ENCODE results near the gene PADI4. TPM values are rescaled to one million over a fixed set of nuclear protein-coding genes. Genes with fewer than 3 reads are reported as not detected.

PADI4 gene
- total RNA-seq, 1 donor from 2014 or later: 0.41 TPM

DNA sequence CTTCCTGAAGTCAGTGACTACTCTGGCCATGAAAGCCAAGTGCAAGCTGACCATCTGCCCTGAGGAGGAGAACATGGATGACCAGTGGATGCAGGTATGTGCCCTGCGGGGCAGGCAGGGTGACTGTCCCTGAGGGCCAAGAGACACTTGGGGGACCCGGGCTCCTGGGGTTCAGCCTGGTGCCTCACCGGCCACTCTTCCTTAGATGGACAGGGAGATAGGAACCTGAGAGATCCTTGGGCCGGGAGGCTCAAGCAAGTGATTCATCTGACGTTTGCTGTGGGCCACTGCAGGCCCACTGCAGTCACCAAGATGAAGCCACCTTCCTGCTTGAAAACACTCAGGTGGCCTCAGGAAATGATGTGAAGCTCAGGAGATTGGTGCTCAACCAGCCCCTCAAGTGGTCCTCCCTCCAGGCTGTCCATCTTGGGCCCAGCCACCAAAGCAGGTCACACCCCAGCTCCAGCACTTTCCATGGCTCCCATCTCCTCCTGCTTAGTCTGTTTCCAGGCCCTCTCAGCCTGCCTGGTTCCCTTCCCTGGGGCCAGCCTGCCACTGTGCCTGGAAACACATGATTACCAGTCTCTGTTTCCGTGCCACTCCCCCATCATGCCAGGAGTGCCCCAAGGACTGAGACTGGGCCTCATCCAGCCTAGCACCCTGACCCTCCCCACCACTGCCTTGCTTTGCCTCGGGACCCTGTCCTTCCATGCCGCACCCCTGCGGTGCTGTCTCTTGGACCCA lies 38.2 kb downstream of the PADI4 start:
- DNase-seq (ENCODE audit: low spot score in 2 of 2) (no peak), FAIRE-seq (no peak)

DNA sequence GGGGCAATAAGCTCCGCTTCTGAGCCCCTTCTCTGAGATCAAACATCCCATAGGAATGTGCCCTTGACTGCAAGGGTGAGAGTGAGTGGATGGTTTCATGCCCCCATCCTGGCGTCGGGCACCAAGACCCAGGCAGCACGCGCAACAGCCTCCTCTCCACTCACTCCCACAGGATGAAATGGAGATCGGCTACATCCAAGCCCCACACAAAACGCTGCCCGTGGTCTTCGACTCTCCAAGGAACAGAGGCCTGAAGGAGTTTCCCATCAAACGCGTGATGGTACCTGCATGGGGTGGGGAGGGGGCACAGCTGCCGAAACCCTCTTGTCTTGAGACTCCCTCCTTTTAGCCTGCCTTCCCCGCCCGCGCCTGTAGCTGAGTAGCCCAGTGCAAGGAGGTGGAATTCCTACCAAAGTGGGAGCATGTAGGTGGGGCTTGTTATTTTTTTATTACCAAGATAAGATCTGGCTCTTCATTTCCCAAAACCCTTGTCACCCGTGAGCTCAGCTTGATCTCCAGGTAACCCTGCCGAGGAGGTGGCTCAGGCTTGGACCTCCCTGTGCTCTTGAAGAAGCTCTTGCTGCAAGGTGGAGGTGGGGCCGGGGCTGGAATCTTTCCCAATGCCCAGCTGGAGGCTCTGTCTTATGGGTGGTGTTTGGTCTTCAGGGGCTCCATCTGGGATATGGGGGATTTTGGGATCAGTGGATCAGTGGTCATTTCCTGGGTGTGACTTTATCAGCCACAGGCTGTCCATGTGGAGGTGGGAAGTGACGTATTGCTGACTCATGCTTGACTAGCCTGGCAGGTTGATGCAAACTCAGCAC lies 40.0 kb downstream of the PADI4 start:
- no peak for FAIRE-seq
- no peak for DNase-seq (ENCODE audit: low spot score in 2 of 2)

DNA sequence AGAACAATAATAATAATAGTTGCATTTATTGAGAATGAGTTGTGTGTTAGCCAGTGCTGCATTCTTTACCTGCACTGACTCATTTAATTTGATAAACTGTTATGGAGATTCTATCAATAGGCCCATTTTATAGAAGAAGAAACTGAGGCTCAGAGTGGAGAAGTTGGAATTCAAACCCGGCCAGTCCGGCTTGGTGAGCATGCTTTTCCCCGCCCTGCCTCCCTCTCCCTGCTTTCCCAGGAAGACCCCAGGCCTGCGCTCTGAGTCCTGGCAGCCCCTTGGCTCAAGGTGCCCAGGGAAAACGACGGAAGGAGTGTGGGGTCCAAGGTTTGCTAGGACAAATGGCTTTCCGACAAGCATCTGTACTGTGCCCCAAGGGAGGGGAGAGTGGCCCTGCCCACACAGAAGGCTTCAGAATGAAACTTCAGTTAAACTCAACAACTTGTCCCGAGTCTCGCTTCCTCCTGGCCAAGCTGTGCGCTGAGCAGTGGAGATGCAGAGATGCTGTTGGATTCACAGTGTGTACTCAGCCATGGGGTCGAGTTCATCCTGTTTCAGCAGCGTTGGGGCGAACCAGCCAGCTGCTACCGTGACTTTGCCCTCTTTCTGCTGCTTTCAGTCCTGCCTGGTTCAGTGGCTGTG lies 40.7 kb downstream of the PADI4 start:
- DNase-seq (ENCODE audit: low spot score in 2 of 2) (no peak), FAIRE-seq (no peak)

DNA sequence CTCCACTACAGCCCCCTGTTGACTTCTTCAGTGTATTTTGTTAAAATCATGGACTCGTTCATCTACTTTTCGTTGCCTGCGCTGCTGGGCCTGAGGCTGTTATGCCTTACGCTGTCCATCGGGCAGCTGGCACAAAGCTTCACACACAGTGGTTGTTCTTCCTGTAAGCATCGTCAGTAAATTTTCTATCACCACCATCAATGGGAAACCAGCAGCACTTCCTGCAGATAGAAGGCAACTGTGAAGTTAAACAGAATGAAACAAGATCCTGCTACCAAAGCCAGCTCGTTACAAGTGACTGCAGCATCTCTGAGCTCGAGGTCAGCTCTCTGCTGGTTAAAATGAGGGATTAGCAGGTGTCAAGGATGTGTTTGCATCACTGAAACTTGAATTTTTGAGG lies 42.1 kb downstream of the PADI4 start:
- no peak for DNase-seq (ENCODE audit: low spot score in 2 of 2)

DNA sequence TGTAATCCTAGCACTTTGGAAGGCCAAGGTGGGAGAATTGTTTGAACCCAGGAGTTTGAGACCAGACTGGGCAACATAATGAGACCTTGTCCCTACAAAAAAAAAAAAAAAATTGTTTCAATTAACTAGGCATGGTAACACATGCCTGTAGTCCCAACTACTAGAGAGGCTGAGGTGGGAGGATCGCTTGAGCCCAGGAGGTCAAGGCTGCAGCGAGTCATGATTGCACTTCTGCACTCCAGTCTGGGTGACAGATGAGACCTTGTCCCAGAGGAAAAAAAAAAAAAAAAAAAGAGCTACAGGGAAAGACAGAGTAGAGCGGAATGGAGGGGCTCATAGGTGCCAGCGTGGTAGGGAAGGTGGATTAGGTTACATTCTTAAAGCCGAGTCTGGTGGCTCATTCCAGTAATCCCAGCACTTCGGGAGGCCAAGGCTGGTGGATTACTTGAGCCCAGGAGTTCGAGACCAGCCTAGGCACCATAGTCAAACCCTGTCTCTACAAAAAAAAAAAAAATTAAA lies 43.0 kb downstream of the PADI4 start:
- FAIRE-seq (no peak), DNase-seq (ENCODE audit: low spot score in 2 of 2) (no peak)

More for the DNA sequence above, 42.1 kb downstream of the PADI4 start:
- FAIRE-seq: no peak

DNA sequence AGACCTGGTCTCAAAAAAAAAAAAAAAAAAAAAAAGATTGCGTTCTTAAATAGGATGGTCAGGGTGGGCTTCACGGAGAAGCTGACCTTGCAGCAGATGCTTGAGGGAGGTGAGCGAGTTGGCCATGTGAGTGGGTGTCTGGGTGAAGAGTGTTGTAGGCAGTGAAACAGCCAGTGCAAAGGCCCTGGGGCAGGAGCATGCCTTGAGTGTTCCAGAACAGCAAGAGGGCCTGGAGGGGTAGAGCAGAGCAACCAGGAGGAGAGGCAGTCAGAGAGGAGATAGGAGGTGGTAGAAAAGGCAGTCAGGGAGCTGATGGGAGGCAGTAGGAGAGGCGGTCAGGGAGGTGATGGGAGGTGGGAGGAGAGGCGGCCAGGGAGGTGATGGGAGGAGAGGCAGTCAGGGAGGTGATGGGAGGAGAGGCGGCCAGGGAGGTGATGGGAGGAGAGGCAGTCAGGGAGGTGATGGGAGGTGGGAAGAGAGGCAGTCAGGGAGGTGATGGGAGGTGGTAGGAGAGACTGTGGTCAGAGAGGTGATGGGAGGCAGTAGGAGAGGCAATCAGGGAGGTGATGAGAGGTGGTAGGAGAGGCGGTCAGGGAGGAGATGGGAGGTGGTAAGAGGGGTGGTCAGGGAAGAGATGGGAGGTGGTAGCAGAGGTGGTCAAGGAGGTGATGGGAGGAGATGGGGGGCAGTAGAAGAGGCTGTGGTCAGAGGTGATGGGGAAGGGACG lies 43.8 kb downstream of the PADI4 start:
- FAIRE-seq (no peak), DNase-seq (ENCODE audit: low spot score in 2 of 2) (no peak)

DNA sequence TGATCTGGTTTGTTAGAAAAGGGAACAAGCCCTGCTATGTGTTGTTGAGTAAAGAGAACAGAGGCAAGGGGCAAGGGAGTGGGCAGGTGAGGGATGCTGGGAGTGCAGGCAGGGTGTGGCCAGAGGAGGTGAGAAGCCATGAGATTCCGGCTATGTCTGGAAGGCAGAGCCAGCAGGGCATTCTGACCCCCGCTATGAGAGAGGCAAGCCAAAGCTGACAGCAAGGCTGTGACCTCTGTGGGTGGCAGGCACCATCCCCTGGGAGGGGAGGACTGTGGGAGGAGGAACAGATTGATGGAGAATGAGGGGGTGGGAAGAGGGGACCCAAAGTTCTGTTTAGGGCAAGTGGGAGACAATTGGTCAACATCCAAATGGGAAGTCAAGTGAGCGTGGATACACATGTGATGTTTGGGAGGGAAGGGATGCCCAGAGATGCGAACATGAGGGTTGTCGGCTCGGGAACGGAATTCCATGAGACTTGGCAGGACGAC lies 44.5 kb downstream of the PADI4 start:
- DNase-seq (ENCODE audit: low spot score in 2 of 2) (no peak), FAIRE-seq (no peak)

DNA sequence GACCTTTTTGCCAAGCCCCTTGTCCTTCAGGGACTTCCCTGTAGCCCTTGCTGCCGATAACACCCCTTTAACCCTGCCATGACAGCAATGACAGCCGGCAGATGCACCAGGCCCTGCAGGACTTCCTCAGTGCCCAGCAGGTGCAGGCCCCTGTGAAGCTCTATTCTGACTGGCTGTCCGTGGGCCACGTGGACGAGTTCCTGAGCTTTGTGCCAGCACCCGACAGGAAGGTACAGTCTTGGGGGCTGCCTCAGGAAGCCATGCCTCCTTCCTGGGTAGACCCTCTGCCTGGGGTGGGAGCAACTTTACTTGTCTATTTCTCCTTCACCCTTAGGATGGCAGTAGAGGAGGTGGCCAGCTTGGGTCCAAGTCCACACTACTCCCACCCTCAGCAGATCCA lies 47.9 kb downstream of the PADI4 start:
- no peak for FAIRE-seq

DNA sequence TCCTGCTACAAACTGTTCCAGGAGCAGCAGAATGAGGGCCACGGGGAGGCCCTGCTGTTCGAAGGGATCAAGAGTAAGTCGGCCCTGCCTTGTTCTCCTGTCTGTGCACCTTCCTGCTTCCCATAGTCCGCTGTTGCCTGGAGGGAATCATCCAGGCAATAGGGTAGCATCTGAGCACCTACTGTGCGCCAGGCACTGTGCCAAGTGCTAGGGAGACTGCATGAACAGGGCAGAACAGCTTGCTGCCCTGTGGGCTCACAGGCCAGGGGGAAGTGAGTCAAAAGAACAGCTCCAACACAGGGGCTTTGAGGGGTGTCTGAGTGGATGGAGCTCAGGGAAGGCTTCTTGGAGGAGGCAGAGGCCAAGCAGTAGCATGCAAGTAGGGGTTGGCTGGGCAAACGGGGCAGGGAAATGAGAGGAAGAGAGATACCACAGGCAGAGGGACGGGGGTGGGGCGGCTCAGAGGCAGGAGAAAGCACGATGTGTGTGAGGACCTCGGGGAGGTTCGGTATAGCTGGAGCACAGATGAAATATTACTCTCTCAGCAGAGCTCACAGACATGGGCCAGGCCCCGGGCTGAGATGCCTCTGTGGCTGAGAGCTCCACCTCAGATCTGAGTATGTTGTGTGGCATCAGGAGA lies 48.5 kb downstream of the PADI4 start:
- no peak for DNase-seq (ENCODE audit: low spot score in 2 of 2)
- no peak for FAIRE-seq

More for the DNA sequence above, 47.9 kb downstream of the PADI4 start:
- DNase-seq (ENCODE audit: low spot score in 2 of 2): no peak

DNA sequence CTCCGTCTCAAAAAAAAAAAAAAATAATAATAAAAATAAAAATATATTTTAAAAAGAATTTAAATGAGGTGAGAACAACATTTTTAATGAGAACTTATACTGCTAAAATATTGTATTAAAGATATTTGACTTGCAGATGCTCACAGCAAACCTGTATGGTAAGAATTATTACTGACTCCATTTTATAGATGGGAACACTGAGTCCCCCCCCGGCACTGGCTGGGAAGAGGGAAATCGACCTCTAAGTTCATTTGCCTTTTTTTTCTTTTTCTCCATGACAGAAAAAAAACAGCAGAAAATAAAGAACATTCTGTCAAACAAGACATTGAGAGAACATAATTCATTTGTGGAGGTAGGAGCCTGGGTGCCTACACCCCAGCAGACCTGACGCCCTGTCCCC lies 50.6 kb downstream of the PADI4 start:
- FAIRE-seq: no peak
- DNase-seq (ENCODE audit: low spot score in 2 of 2): no peak

DNA sequence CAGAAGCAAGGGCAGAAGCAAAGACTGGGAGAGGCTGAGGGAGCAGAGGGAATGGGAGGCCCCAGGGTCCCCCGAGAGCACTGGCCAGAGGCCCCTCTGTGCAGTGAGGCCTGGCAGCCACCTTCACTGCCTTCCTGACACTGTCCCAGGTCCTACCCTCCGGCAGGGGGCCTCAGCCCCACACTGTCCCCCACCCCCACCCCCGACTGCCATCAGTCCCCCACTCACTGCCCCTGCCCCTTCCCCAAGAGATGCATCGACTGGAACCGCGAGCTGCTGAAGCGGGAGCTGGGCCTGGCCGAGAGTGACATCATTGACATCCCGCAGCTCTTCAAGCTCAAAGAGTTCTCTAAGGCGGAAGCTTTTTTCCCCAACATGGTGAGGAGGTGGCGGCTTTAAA lies 51.0 kb downstream of the PADI4 start:
- no peak for DNase-seq (ENCODE audit: low spot score in 2 of 2)
- no peak for FAIRE-seq

DNA sequence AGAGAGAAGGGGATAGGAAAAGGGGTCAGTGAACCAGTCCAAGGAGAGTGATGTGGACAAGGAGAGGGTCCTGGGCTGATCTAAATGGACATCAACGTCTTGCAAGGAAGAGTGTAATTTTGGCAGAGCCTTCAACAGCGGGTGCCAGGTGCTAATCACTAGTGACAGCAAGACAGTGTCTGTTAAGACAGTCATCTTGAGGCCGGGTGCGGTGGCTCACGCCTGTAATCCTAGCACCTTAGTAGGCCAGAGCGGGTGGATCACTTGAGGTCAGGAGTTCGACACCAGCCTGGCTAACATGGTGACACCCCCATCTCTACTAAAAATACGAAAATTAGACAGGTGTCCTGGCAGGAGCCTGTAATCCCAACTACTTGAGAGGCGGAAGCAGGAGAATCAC lies 51.8 kb downstream of the PADI4 start:
- DNase-seq (ENCODE audit: low spot score in 2 of 2) (no peak), FAIRE-seq (no peak)

DNA sequence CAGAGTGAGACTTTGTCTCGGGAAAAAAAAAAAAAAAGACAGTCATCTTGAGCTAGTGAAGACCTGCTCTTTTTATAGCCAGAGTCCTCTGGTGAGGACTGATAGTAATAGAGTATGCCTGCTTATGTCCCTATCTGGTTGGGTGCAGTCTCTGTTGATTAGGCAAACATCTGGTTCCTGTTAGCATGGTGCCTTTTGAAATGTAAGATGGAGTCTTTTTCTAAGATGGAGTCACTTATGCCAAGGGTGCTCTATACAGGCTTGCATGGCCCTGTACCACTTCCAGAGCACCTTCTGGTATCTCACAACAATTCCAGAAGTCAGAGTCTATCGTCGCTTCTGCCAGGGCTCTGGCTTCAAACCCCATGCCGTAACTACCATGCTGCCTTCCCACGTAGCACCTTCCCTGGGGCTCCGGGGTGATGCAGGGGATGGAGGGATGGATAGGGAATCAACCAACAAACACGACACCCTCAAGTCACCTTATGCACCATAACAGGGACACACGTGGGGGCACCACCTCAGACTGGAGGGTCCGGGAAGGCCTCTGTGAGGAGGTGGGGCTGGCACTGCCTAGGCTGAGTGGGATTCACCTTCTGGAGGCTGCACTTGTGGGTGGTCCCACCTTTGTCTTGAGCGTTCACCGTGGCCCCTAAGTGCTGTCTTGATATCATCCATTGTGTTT lies 52.4 kb downstream of the PADI4 start:
- no peak for FAIRE-seq
- no peak for DNase-seq (ENCODE audit: low spot score in 2 of 2)

DNA sequence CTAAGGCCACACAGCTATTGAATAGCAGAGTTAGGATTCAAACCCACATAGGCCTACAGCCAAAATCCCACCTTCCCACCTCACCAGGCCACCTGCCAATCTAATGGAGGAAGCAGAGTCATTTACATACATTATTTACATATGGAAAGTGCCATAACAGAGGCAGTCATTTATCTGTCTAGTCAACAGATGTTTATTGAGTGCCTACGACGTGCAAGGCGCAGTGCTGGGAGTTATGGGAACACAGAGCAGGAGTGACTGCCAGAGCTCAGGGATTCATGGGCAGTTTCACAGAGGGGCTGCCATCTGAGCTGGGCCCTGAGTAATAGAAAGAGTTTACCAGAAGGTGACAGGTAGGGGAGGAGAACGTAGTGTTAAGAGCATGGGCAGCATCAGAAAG lies 53.7 kb downstream of the PADI4 start:
- DNase-seq (ENCODE audit: low spot score in 2 of 2) (no peak), FAIRE-seq (no peak)

DNA sequence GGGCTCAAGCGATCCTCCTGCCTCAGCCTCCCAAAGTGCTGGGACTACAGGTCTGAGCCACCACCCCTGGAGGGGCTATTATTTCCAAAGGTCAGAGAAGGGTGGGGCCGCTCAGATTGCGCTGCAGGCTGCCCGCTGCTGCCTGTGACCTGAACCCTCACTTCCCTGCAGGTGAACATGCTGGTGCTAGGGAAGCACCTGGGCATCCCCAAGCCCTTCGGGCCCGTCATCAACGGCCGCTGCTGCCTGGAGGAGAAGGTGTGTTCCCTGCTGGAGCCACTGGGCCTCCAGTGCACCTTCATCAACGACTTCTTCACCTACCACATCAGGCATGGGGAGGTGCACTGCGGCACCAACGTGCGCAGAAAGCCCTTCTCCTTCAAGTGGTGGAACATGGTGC lies 55.4 kb downstream of the PADI4 start:
- no peak for FAIRE-seq
- DNase-seq (ENCODE audit: low spot score in 2 of 2): no peak

DNA sequence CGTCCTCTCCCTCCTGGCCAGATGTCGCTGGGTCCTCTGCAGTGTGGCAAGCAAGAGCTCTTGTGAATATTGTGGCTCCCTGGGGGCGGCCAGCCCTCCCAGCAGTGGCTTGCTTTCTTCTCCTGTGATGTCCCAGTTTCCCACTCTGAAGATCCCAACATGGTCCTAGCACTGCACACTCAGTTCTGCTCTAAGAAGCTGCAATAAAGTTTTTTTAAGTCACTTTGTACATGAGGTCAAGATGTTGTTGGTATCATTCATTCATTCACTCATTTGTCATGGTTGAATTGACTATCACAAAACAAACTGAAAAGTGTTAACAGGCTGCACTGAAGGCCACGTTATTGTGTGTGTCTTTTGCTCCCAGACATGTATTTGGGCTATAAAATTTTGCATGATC lies 55.8 kb downstream of the PADI4 start:
- DNase-seq (ENCODE audit: low spot score in 2 of 2): no peak
- FAIRE-seq: no peak

DNA sequence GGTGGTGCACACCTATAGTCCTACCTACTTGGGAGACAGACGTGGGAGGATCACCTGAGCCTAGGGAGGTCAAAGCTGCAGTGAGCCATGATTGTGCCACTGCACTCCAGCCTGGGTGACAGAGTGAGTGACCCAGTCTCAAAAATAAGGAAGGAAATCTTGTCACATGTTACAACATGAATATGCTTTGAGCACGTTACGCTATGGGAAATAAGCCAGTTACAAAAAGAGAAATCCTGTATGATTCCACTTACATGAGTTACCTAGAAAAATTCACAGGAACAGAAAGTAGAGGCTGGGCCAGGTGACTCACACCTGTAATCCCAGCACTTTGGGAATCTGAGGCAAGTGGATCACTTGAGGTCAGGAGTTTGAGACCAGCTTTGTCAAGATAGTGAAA lies 57.3 kb downstream of the PADI4 start:
- FAIRE-seq (no peak), DNase-seq (ENCODE audit: low spot score in 2 of 2) (no peak)

DNA sequence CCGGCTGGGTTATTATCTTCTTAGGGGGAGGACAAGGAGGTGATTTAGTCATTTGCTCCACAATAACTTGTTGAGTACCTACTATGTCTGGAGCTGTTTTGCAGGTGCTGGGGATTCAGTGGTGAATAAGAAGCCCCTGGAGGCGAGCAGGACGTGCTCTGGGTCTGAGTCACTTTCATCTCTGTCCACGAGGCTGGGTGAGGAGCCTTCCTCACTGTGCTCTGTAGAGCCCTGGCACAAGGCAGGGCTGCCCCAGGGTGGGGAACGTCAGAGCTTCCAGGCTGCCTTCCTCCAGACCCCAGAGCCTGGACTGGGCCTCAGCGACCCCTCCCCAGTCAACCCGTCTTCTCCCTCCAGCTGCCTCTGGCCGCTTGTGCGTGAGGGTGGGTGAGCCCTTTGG lies 61.5 kb downstream of the PADI4 start:
- FAIRE-seq: no peak
- no peak for DNase-seq (ENCODE audit: low spot score in 2 of 2)

DNA sequence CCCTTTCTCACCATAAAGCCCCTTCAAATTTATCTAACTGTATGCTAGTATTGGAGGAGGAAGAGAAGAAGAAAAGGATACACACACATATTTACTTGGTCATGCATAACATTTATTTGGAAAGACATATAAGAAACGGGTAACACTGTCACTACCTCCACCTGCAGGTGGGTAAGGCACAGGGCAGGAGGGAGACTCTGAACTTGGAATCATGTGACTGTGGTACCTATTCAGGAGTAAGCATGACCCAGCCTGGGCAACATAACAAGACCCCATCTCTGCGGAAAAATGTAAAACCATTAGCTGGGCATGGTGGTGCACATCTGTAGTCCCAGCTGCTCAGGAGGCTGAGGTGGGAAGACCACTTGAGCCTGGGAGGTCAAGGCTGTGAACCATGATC lies 62.6 kb downstream of the PADI4 start:
- FAIRE-seq: no peak
- no peak for DNase-seq (ENCODE audit: low spot score in 2 of 2)
